GM19397 (cell line): ENCODE data around the gene KLHL33.
"Not testable (repeated sequence)": the region's sequence is repeated elsewhere in the genome, so short reads cannot be mapped to it uniquely, and the experiment has no call there.

Experiments used
- ATAC-seq: cut with Tn5 transposase; IDR thresholded peaks from one replicate; pipeline ENCODE4 v1.9.1; 2021; ENCODE audit warnings: mild to moderate bottlenecking, moderate library complexity; ENCODE audit not compliant: unreplicated experiment

Gene KLHL33

DNA sequence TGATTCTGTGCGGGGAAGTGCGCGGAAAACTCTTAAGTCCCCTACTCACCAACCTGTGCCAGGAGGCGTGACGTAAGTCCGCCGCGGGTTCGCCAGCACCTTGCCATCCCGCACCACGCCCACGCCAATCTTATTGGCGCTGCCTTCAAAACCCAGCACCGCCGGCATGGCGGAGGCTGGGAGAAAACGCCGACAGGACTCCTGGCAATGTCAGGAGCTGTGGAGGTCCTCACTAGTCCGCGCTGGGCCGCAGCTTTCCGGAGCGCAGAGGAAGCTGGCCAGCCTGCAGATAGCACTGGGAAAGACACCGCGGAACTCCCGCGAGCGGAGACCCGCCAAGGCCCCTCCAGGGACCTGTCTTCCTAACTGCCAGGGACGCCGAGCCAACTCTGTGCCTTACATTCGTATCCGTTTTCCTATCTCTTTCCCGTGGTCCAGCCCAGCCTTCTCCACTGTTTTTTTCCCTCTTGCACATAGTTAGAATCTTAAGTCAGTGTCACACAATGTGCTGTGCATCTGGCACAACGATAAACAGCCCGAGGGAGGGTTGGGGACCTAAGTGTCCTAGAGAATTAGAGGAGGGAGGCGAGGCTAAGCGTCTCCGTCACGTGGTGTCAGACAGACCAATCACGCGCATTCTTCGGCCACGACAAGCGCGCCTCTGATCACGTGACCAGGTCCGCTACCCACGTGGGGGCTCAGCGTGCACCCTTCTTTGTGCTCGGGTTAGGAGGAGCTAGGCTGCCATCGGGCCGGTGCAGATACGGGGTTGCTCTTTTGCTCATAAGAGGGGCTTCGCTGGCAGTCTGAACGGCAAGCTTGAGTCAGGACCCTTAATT, 18.8 kb upstream of the KLHL33 start, which contains the start of the genes APEX1 and OSGEP:
TSS of gene APEX1 (plus strand) at position 711 of the 839 bp plus-strand sequence. CDS start 420 bp downstream, outside the sequence.
TSS of gene OSGEP (minus strand) at position 297 of the 839 bp plus-strand sequence. CDS start at position 168, 129 bp downstream.
- ATAC-seq: peak; percentile 91

- not testable (repeated sequence) for ATAC-seq
Observed at GRCh38 chr14:20452831-20453230, 16.9 kb upstream of the KLHL33 start.

DNA sequence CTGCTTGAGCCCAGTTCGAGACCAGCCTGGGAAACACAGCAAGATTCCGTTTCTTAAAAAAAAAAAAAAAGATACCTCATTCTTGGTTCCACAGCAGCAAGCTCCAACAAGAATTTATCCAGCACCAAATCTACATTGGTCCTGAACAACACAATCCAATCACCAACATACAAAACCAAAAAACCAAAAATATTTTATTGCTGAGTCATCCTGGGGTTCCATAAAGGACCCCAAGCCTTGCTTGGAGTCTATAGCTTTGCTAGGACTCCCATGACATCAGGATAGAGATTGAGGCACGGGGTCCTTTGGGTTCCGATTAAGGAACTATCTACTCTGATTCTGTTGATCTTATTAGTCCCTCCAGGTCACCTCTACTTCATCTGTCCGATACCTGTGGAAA, 10.9 kb upstream of the KLHL33 start:
- ATAC-seq: no peak

- not testable (repeated sequence) for ATAC-seq
Observed at GRCh38 chr14:20443650-20444049, 7.7 kb upstream of the KLHL33 start.

DNA sequence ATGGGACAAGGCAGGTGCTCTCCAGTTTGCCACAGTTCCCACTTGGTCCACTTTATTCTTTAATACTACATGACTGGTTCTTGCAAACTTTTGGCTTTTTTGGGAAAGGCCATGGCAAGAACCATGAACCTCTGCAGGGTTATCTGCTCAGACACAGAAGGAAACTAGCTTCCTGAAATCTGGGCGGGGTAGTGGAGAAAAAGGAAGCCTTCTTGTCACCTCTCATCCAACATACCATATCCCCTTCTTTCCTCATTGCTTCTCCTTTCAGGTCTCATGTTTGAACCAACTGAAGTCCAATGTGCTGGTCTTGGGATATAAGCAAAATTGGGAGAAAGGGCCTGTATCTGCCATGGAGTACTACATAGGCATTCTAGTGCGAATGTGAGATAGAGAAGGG, 5.5 kb upstream of the KLHL33 start:
- no peak for ATAC-seq

- ATAC-seq: no peak
Observed at GRCh38 chr14:20440882-20441281, 4.9 kb upstream of the KLHL33 start.

GRCh38 chr14:20440465-20440864, 4.5 kb upstream of the KLHL33 start:
- no peak for ATAC-seq

- no peak for ATAC-seq
Observed at GRCh38 chr14:20438664-20439063, 2.7 kb upstream of the KLHL33 start.

DNA sequence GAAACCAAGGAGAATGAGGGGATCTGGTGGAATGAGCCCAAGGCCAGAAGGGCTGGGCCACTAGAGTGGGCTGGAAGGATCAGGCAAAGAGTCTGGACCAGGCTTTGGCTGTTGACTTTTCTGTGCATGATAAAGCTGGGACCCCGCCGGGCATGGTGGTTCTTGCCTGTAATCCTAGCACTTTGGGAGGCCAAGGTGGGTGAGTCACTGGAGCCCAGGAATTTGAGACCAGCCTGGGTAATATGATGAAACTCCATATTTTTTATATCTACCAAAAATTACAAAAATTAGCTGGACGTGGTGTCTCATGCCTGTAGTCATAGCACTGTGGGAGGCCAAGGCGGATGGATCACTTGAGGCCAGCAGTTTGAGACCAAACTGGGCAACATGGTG, 393 bp upstream of the KLHL33 start:
- ATAC-seq: no peak

DNA sequence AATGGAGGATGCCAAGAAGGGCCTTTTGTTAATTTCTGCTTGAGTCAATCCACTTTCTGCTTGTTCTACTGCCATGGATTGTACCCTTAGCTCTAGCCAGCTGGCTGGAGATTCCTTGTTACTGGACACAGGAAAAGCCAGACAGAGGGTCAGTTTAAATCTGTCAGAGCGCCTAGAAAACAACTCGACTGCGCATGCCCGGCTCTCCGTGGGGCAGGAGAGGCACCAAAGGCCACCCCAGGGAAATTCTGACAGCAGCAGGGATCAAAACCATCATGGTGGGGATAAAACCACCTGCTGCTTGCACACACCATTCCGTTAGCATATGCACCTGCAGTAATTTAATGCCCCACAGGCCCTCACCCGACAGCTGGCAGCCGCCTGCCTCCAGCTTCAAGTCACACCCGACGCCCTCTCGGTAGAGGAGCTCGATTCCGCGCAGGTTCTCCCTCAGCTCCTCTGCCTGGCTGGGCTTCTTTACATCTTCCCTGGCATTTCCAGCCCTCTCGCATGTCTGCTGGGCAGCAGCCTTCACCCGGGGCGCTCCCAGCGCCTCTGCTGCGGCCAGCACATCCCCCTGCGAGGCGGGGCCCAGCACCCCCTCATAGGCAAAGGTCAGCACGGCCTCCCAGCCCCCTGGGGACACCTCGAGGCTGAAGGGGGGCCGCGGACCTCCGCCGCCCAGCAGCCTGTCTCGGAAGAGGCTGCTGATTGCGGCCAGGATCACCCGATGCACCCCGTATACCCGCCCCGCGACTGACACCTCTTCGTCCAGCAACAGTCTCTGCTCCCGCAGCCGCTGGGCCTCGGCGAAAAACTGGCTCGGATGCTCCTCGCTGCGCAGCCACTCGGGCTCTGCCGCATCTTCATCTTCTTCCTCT, 1.0 kb downstream of the KLHL33 start:
- no peak for ATAC-seq

DNA sequence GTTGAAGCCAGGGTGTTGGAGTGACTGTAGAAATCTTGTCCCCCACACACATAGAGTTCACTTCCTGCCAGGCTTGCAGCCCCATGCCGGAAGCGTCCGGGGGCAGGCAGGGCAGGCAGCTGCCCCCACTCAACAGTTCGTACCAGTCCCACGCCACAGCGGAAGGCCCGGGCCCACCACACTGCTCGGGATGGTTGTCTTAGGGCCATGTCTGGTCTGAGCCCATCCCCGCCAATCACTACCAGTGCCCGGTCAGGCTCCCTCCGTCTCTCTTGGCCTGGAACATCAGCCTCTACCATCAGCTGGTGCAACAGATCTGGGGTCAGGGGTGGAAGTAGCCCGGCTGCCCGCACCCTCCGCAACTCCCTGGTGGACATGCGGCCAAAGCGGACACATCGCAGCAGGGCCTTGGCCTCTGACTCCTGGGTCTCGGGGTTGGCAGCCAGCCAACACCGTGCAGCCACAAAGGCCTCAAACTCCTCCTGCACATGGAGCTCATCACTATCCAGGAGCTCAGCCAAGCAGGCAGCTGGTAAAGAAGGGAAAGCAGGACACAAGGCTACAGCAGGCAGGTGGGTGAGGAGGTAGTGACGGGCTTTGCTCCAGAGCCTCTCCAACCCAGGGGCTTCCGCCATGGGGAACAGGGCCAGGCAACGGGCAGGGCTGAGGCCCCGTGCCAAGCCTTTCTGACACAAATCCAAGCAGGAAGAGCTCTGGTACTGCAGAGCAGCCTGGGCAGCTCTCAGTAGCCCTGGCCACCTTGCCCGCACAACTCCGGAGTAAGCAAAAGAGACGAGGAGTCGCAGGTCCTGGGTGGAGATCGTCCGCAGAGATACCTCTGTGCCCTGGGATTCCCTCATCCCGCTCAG, 5.9 kb downstream of the KLHL33 start:
- no peak for ATAC-seq

- no peak for ATAC-seq
Observed at GRCh38 chr14:20428802-20429201, 7.2 kb downstream of the KLHL33 start.

DNA sequence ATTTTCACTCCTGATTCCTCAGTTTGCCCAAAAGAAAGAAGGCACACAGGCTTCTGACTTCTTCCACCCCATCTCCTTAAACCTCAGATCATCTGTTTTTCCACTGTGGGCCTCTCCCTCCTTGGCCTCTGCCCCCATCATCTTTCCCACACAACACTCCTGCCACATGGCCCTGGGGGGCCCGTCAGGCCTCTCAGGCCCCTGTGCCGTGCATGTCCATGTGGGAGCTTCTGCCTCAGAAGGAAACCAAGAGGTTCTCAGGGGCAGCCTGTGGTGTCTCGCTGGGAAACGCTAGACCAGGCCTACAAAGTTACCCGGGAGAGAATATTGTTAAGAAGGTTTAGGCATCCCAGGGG, 8.0 kb downstream of the KLHL33 start:
- ATAC-seq: peak; percentile 40

DNA sequence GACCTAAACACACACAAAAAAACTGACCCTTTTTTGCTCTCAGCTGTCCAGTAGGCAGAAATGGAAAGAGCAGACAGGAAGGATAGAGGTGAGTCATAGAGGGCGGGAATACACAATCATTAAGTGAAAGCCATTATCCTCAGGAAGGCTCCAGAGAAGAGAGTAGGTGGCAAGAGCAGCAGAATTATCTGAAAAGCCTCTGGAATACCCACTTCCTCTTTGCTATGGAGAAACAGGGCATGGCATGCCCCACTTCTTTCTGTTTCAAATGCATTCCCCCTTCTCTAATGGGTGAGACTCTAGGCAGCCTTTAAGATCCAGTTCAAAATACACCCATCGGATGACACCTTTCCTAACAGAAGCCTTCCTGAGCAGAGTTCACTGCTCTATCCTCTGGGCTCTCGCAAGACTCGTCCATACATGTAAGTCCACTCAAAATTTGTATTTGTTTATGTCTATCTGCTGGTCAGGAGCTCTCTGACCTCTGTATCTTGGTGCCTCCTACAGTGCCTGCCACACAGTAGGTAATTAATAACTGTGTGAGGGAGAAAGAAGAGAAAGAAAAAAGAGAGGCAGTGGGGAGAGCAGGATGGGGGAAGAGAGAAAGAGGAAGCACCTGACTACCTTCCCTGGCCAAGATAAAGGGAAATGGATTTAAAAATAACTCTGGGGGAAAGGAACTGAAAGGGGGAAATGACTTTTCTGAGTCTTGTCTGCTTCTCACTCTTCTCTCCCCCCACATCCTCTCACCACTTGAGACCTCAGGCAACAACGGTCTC, 8.5 kb downstream of the KLHL33 start:
- peak; percentile 65 for ATAC-seq

GRCh38 chr14:20424851-20425250, 11.1 kb downstream of the KLHL33 start:
- no peak for ATAC-seq

DNA sequence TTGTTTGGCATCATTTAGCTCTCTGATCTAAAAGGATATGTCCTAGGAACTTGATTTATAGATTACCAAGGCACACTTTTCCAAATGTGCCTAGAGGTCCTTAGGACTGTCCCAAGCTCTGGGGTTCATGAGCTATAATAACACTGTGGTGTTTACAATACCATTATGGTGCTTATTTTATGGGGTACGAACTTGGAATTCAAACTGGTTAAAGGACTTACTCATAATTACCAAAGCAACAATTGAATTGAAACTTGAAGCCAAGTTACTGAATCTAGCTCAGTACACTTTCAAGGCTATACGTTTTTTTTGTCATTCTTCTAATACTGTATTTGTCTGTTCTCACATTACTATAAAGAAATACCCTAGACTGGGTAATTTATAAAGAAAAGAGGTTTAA, 13.1 kb downstream of the KLHL33 start:
- no peak for ATAC-seq

DNA sequence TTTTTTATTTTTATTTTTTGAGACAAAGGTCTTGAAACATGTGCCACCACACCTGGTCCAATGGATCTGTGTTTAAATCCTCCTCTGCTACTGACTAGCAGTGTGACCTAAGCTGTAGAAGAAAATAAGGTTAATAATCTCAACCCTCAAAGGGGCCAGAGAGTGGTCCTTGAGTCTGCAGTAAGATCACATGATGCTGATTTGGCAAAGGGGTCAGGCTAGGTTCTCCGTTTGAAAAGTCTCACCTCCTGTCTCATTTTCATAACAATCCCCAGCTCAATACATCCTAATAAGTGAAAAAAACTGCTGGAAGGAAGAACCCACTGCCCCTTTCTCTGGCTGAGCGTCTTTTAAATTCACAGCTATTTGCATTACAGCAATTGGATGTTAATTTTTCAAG, 14.7 kb downstream of the KLHL33 start:
- no peak for ATAC-seq

DNA sequence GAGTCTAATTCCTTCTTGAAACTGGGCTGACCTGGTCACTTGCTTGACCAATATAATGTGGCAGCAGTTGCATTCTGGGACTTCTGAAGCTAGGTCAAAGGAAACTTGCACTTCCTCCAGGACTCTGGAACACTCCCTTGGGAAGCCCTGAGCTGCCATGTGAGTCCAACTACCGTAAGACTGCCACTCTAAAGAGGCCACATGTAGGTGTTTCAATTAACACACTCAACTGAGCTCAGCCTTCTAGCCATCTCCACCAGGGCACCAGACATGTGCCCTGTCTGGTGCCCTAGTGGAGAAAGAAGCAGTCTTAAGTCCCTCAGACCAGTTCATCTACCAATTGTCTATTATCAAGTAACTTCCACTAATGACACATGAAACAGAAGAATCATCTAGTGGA, 16.5 kb downstream of the KLHL33 start:
- ATAC-seq: no peak

DNA sequence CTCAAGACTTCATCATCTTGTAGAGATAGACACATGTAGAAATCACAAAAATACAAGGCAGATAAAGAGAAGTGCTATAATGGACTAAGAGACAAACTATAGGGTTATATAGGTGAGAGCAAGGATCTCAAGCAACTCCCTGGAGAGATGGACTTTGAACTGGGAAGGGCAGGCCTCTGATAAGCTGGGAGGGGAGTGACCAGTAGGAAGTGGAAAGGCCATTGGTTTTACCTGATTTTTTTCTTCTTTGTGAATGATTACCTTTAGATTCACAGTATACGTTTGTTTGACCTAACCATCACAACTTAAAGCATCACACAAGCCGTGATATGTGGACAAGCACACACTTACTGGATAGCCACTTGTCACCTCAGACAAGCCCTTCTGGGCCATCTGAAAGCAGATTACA, 17.5 kb downstream of the KLHL33 start:
- no peak for ATAC-seq
